ENCODE data around the gene MRPL2. TPM values are rescaled to one million over a fixed set of nuclear protein-coding genes. Genes with fewer than 3 reads are reported as not detected.
"Not testable (repeated sequence)": the region's sequence is repeated elsewhere in the genome, so short reads cannot be mapped to it uniquely, and the experiment has no call there.

MRPL2 gene
- total RNA-seq, 1 donor from 2014 or later, result 71.8 TPM

GRCh38 chr6:43053545-43054205, 5.6 kb downstream of the MRPL2 start, which contains the start of gene CUL7:
Gene CUL7 (minus strand): TSS chr6:43053851. CDS start chr6:43052788, 1,063 bp downstream.
- DNase-seq (ENCODE audit: low spot score) (peak; percentile 95), ATAC-seq (peak; percentile 95)

- ATAC-seq (peak; percentile 39), DNase-seq (ENCODE audit: low spot score) (no peak)
Measured at GRCh38 chr6:43052842-43053544, 6.2 kb downstream of the MRPL2 start.

- ATAC-seq, result no peak
- no peak for DNase-seq (ENCODE audit: low spot score)
Measured at GRCh38 chr6:43052225-43052841, 6.9 kb downstream of the MRPL2 start.

- ATAC-seq (no peak), DNase-seq (ENCODE audit: low spot score) (no peak)
Measured at GRCh38 chr6:43050981-43051380, 8.3 kb downstream of the MRPL2 start.

GRCh38 chr6:43047998-43048397, 11.2 kb downstream of the MRPL2 start:
- ATAC-seq (no peak), DNase-seq (ENCODE audit: low spot score) (no peak)

GRCh38 chr6:43045371-43045930, 13.8 kb downstream of the MRPL2 start:
- DNase-seq (ENCODE audit: low spot score) (no peak), ATAC-seq (no peak)

- DNase-seq (ENCODE audit: low spot score), result no peak
- no peak for ATAC-seq
Measured at GRCh38 chr6:43043310-43043709, 15.9 kb downstream of the MRPL2 start.

GRCh38 chr6:43041475-43041874, 17.8 kb downstream of the MRPL2 start:
- not testable (repeated sequence) for DNase-seq (ENCODE audit: low spot score); ATAC-seq

GRCh38 chr6:43040542-43041257, 18.5 kb downstream of the MRPL2 start:
- DNase-seq (ENCODE audit: low spot score) (no peak), ATAC-seq (no peak)

- DNase-seq (ENCODE audit: low spot score) (no peak), ATAC-seq (no peak)
Measured at GRCh38 chr6:43038727-43039126, 20.5 kb downstream of the MRPL2 start.

GRCh38 chr6:43037706-43038105, 21.5 kb downstream of the MRPL2 start:
- DNase-seq (ENCODE audit: low spot score) (no peak), ATAC-seq (no peak)

GRCh38 chr6:43037197-43037596, 22.0 kb downstream of the MRPL2 start:
- DNase-seq (ENCODE audit: low spot score), result no peak
- ATAC-seq, result no peak

- DNase-seq (ENCODE audit: low spot score) (no peak), ATAC-seq (no peak)
Measured at GRCh38 chr6:43036712-43037111, 22.5 kb downstream of the MRPL2 start.

GRCh38 chr6:43035495-43036194, 23.6 kb downstream of the MRPL2 start:
- DNase-seq (ENCODE audit: low spot score) (peak; percentile 72), ATAC-seq (peak; percentile 92)

- no peak for ATAC-seq
- DNase-seq (ENCODE audit: low spot score), result no peak
Measured at GRCh38 chr6:43034190-43034525, 25.1 kb downstream of the MRPL2 start.

GRCh38 chr6:43033496-43034189, 25.6 kb downstream of the MRPL2 start:
- ATAC-seq, result no peak

GRCh38 chr6:43032326-43032725, 26.9 kb downstream of the MRPL2 start:
- ATAC-seq, result no peak

More at GRCh38 chr6:43033496-43034189, 25.6 kb downstream of the MRPL2 start:
- no peak for DNase-seq (ENCODE audit: low spot score)

GRCh38 chr6:43029120-43029519, 30.1 kb downstream of the MRPL2 start:
- no peak for DNase-seq (ENCODE audit: low spot score)
- no peak for ATAC-seq

More at GRCh38 chr6:43032326-43032725, 26.9 kb downstream of the MRPL2 start:
- DNase-seq (ENCODE audit: low spot score), result no peak

- ATAC-seq (no peak), DNase-seq (ENCODE audit: low spot score) (no peak)
Measured at GRCh38 chr6:43026365-43026764, 32.9 kb downstream of the MRPL2 start.

- ATAC-seq, result no peak
- no peak for DNase-seq (ENCODE audit: low spot score)
Measured at GRCh38 chr6:43024436-43024835, 34.8 kb downstream of the MRPL2 start.

All from left lobe of liver (tissue), 2 donors.